Bronchial epithelial cell (primary cell): Measurements from ENCODE around the gene ADIPOR2. TPM values are rescaled to one million over a fixed set of nuclear protein-coding genes. Genes with fewer than 3 reads are reported as not detected.

Experiments used
- DNase-seq: peaks from one replicate; pipeline ENCODE4 v3.0.0-alpha.2; 2010; ENCODE audit warnings: low read depth
- FAIRE-seq: peaks from 2 replicates; lab custom pipeline; 2011; peaks lifted over from hg19 to GRCh38; lab: Jason Lieb, UNC
- H3K27me3 ChIP-seq: 2 replicates; pipeline ENCODE4 v1.5.1; 2011; ENCODE audit warnings: low read length; ENCODE audit not compliant: control insufficient read depth, insufficient read depth
- H3K36me3 ChIP-seq: 2 replicates; pipeline ENCODE4 v1.5.1; 2011; ENCODE audit warnings: low read length; ENCODE audit not compliant: control insufficient read depth, insufficient read depth
- H3K4me3 ChIP-seq: 2 replicates; pipeline ENCODE4 v1.5.1; 2011; ENCODE audit warnings: mild to moderate bottlenecking, low read depth, low read length, control low read depth
- total RNA-seq: library from RNA; depleted of rRNA; stranded (reverse); fragments of >200 nt; gene quantifications from 2 replicates; pipeline ENCODE4 v1.2.1, GENCODE V29; 2014
- TF ChIP-seq, protein P1 (sequence below): IDR thresholded peaks from 2 replicates; pipeline ENCODE4 v1.5.1; 2011; ENCODE audit warnings: mild to moderate bottlenecking, moderate library complexity, low read length, control low read depth, inconsistent platforms; ENCODE audit not compliant: insufficient read depth, severe bottlenecking

The ADIPOR2 gene
- total RNA-seq, 1 donor from 2014 or later, result 41.6 TPM

DNA sequence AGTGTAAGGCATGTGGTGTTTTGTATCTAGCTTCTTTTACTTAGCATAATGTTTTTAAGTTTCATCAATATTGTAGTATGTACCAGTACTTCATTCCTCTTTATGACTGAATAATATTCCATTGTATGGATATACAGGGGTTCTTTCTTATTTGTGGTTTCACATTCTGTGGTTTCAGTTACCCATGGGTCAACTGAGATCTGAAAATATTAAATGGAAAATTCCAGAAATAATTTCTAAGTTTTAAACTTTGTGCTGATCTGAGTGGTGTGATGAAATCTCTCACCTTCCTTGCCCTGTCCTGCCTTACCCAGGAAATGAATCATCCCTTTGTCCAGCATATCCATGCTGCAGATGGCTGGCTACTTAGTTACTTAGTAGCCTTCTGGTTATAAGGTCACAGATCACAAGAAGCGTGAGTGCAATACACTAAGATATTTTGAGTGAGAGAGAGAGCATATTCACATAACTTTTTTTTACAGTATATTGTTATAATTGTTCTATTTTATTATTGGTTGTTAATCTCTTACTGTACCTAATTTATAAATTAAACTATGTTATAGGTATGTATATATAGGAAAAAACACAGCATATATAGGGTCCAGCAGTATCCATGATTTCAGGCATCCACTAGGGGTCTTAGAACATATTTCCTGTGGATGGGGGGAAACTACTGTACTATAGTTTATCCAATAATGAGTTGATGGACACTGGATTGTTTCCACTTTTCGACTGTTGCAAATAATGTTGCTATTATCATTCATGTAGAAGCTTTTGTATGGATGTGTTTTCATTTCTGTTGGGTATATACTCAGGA is 69.9 kb downstream of the ADIPOR2 start:
- TF ChIP-seq, protein P1, sequence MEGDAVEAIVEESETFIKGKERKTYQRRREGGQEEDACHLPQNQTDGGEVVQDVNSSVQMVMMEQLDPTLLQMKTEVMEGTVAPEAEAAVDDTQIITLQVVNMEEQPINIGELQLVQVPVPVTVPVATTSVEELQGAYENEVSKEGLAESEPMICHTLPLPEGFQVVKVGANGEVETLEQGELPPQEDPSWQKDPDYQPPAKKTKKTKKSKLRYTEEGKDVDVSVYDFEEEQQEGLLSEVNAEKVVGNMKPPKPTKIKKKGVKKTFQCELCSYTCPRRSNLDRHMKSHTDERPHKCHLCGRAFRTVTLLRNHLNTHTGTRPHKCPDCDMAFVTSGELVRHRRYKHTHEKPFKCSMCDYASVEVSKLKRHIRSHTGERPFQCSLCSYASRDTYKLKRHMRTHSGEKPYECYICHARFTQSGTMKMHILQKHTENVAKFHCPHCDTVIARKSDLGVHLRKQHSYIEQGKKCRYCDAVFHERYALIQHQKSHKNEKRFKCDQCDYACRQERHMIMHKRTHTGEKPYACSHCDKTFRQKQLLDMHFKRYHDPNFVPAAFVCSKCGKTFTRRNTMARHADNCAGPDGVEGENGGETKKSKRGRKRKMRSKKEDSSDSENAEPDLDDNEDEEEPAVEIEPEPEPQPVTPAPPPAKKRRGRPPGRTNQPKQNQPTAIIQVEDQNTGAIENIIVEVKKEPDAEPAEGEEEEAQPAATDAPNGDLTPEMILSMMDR, result no peak
- FAIRE-seq (no peak), DNase-seq (peak; percentile 46)
- Histone ChIP-seq H3K36me3 (no peaks in the 10 kb centered on the region), H3K4me3 (no peak overlapping the region), H3K27me3 (no peaks in the 10 kb centered on the region)

DNA sequence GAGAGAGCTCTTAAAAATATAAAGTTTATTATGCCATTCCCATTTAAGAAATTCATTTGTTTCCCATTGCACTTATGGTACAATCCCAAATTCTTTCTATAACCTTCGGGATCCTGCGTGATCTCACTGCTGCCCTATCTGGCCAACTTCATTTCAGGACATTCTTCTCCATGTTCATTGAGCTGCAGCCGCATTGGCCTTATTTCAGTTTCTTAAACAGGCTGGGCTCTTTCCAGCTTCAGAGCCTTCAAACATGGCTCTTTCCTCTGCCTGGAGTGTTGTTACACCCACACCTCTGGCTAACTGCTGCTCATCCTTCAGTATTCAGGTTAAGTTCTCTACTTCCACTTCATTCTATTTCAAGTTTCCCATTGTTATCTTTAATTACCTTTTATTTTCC is 71.0 kb downstream of the ADIPOR2 start:
- H3K27me3 ChIP-seq, result no peaks in the 10 kb centered on the region
- TF ChIP-seq, protein P1, result no peak
- DNase-seq, result no peak
- H3K36me3 ChIP-seq, result no peaks in the 10 kb centered on the region
- FAIRE-seq, result no peak
- no peak overlapping the region for H3K4me3 ChIP-seq

DNA sequence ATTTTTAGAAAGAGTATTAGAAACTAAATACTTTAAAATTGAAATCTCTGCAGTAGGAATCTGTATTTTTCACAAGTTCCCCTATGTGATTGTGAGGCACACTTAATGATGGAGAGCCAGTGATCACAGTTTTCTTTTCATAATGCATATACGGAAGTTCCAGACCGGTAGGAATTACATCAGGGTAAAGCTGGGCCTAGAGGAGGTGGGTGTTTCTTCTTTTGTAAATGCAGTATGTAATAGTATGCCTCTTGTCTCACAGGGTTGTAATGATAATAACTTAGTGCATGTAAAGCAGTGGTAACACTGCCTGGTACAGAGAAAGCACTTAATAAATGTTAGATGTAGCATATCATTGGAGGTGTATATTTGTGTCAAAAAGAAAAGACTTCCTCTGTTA is 72.3 kb downstream of the ADIPOR2 start:
- FAIRE-seq (no peak), DNase-seq (no peak)
- no peak overlapping the region for H3K4me3 ChIP-seq
- H3K27me3 ChIP-seq, result no peaks in the 10 kb centered on the region
- TF ChIP-seq, protein P1, result no peak
- no peaks in the 10 kb centered on the region for H3K36me3 ChIP-seq

DNA sequence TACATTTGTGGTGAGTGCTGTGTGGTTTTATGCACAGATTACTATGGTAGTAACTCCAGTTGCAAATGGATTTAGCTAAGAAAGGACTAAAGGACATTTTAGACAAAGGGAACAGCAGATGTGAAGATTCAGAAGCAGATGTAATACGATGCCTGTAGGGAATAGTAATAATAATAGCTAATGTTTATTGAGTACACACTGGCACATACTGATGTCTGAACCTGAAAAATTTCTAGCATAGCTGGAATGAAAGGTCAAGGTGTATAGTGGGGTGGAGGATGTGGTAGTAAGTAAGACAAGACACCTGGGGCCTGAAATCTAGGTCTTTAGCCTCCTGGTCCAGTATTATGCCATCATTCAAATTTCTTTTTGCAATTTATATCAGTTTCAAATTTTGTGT is 75.2 kb downstream of the ADIPOR2 start:
- H3K36me3 ChIP-seq, result peaks cover 2% of the 10 kb centered on the region
- FAIRE-seq, result no peak
- H3K4me3 ChIP-seq, result no peak overlapping the region
- DNase-seq, result no peak
- H3K27me3 ChIP-seq, result no peaks in the 10 kb centered on the region
- TF ChIP-seq, protein P1, result no peak

DNA sequence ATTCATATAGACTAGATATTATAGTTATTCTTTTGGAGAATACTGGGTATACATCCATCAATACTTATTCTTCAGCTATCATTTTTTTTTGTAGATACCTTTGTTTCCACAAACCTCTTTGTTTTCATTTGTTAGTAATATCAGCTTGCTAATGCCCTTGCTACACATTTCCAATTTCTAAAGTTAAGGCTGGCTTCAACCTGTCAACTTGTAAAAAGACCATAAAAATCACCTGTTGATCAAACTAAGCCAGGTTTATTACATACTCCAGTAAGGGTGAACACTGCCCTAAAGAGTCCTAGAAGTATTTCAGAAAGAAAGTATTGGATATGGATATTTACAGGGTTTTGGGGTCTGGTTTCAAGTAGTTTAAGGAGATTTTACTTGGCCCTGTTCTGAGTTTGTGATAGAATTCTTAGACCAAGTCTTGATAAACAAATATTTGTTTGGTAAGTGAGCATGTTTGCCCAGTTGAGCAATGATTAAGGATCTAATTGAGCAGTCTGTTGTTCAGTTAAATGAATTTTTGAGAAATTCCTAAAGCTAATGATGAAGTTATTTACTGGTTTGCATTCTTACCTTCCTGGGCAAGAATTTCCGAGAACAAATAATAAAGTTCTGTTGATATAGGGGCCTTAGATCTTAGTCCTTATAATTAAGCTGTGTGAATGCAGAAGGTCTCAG is 76.7 kb downstream of the ADIPOR2 start:
- Histone ChIP-seq H3K27me3 (no peaks in the 10 kb centered on the region), H3K36me3 (peaks cover 2% of the 10 kb centered on the region), H3K4me3 (no peak overlapping the region)
- DNase-seq, result peak; percentile 6
- no peak for FAIRE-seq
- TF ChIP-seq, protein P1, result no peak
